ENCODE measurements around the gene TPRA1.

Gene TPRA1

GRCh38 chr3:127637546-127637945 lies 47.0 kb upstream of the TPRA1 start:
- no peak for TF ChIP-seq CTCF (IDR thresholded peaks at IDR 0.05)
- H3K4me1 ChIP-seq = no peaks in the 10 kb centered on the region
- H3K4me2 ChIP-seq (ENCODE audit: low read length) = no peak overlapping the region
- no peak overlapping the region for H3K4me3 ChIP-seq (ENCODE audit: low read depth, low read length)
- no peak overlapping the region for H3K9ac ChIP-seq
- H3K9me3 ChIP-seq (ENCODE audit: control insufficient read depth, low read length) = no peaks in the 10 kb centered on the region
- no peaks in the 10 kb centered on the region for H3K27me3 ChIP-seq (ENCODE audit: control insufficient read depth, insufficient read depth, low read length)
- H3K27ac ChIP-seq = no peak overlapping the region
- H2AFZ ChIP-seq = no peak overlapping the region
- H3K79me2 ChIP-seq = no peaks in the 10 kb centered on the region
- H3K36me3 ChIP-seq (ENCODE audit: control insufficient read depth, insufficient read depth, low read length) = no peaks in the 10 kb centered on the region

- no peak overlapping the region for H3K4me3 ChIP-seq (ENCODE audit: low read depth, low read length)
- H3K4me1 ChIP-seq = peaks cover 9% of the 10 kb centered on the region
- no peaks in the 10 kb centered on the region for H3K9me3 ChIP-seq (ENCODE audit: control insufficient read depth, low read length)
- H3K27me3 ChIP-seq (ENCODE audit: control insufficient read depth, insufficient read depth, low read length) = no peaks in the 10 kb centered on the region
- no peak overlapping the region for H3K9ac ChIP-seq
- H2AFZ ChIP-seq = no peak overlapping the region
- no peak for TF ChIP-seq CTCF (IDR thresholded peaks at IDR 0.05)
- H3K4me2 ChIP-seq (ENCODE audit: low read length) = no peak overlapping the region
- H3K36me3 ChIP-seq (ENCODE audit: control insufficient read depth, insufficient read depth, low read length) = no peaks in the 10 kb centered on the region
- no peaks in the 10 kb centered on the region for H3K79me2 ChIP-seq
- no peak overlapping the region for H3K27ac ChIP-seq
Measured at GRCh38 chr3:127634653-127635052, 44.1 kb upstream of the TPRA1 start.

- Histone ChIP-seq H3K27ac (no peak overlapping the region), H2AFZ (peak overlapping the region; percentile 53), H3K79me2 (no peaks in the 10 kb centered on the region), H3K4me3 (ENCODE audit: low read depth, low read length) (no peak overlapping the region), H3K27me3 (ENCODE audit: control insufficient read depth, insufficient read depth, low read length) (no peaks in the 10 kb centered on the region), H3K9ac (no peak overlapping the region), H3K9me3 (ENCODE audit: control insufficient read depth, low read length) (no peaks in the 10 kb centered on the region), H3K36me3 (ENCODE audit: control insufficient read depth, insufficient read depth, low read length) (no peaks in the 10 kb centered on the region), H3K4me1 (peaks cover 9% of the 10 kb centered on the region), H3K4me2 (ENCODE audit: low read length) (no peak overlapping the region)
- TF ChIP-seq CTCF (IDR thresholded peaks at IDR 0.05) = no peak
Measured at GRCh38 chr3:127632035-127632820, 41.7 kb upstream of the TPRA1 start.

GRCh38 chr3:127630811-127631714 lies 40.5 kb upstream of the TPRA1 start:
- Histone ChIP-seq H3K27ac (no peak overlapping the region), H3K9me3 (ENCODE audit: control insufficient read depth, low read length) (no peaks in the 10 kb centered on the region), H2AFZ (no peak overlapping the region), H3K79me2 (no peaks in the 10 kb centered on the region), H3K4me3 (ENCODE audit: low read depth, low read length) (no peak overlapping the region), H3K4me2 (ENCODE audit: low read length) (no peak overlapping the region), H3K4me1 (peaks cover 9% of the 10 kb centered on the region), H3K9ac (no peak overlapping the region), H3K36me3 (ENCODE audit: control insufficient read depth, insufficient read depth, low read length) (no peaks in the 10 kb centered on the region), H3K27me3 (ENCODE audit: control insufficient read depth, insufficient read depth, low read length) (no peaks in the 10 kb centered on the region)
- TF ChIP-seq CTCF (IDR thresholded peaks at IDR 0.05) = no peak
